Measurements from ENCODE around the gene ANO1.

ANO1 gene

GRCh38 chr11:70233034-70233433, 154.9 kb downstream of the ANO1 start:
- Histone ChIP-seq H3K9ac (ENCODE audit: low read length) (no peak overlapping the region), H3K27me3 (replicated peaks; ENCODE audit: control insufficient read depth, insufficient read depth, low read length) (no peaks in the 10 kb centered on the region), H3K36me3 (ENCODE audit: control insufficient read depth, insufficient read depth, low read length, severe bottlenecking) (no peaks in the 10 kb centered on the region), H3K9me3 (ENCODE audit: control insufficient read depth, low read length) (peaks cover 9% of the 10 kb centered on the region), H3K4me3 (ENCODE audit: low read length) (no peak overlapping the region), H3K4me1 (ENCODE audit: control insufficient read depth, insufficient read depth, low read length) (peaks cover 8% of the 10 kb centered on the region)
- no peak for DNase-seq (ENCODE audit: low read depth)

- H3K4me1 ChIP-seq (ENCODE audit: control insufficient read depth, insufficient read depth, low read length), result peaks cover 8% of the 10 kb centered on the region
These were observed 155.4 kb downstream of the ANO1 start for GRCh38 chr11:70233511-70233934.

GRCh38 chr11:70233962-70234361, 155.8 kb downstream of the ANO1 start:
- Histone ChIP-seq H3K36me3 (ENCODE audit: control insufficient read depth, insufficient read depth, low read length, severe bottlenecking) (no peaks in the 10 kb centered on the region), H3K4me1 (ENCODE audit: control insufficient read depth, insufficient read depth, low read length) (peaks cover 8% of the 10 kb centered on the region), H3K27me3 (replicated peaks; ENCODE audit: control insufficient read depth, insufficient read depth, low read length) (no peaks in the 10 kb centered on the region), H3K9ac (ENCODE audit: low read length) (no peak overlapping the region), H3K9me3 (ENCODE audit: control insufficient read depth, low read length) (peaks cover 9% of the 10 kb centered on the region), H3K4me3 (ENCODE audit: low read length) (no peak overlapping the region)
- no peak for DNase-seq (ENCODE audit: low read depth)

More at GRCh38 chr11:70233511-70233934, 155.4 kb downstream of the ANO1 start:
- H3K9me3 ChIP-seq (ENCODE audit: control insufficient read depth, low read length), result peaks cover 9% of the 10 kb centered on the region
- no peak overlapping the region for H3K9ac ChIP-seq (ENCODE audit: low read length)
- no peaks in the 10 kb centered on the region for H3K27me3 ChIP-seq (replicated peaks; ENCODE audit: control insufficient read depth, insufficient read depth, low read length)
- DNase-seq (ENCODE audit: low read depth), result peak; percentile 32
- H3K36me3 ChIP-seq (ENCODE audit: control insufficient read depth, insufficient read depth, low read length, severe bottlenecking), result no peaks in the 10 kb centered on the region
- no peak overlapping the region for H3K4me3 ChIP-seq (ENCODE audit: low read length)

Data from adipocyte (in vitro differentiated cells).